ENCODE measurements around the gene EHF. TPM values are rescaled to one million over a fixed set of nuclear protein-coding genes. Genes with fewer than 3 reads are reported as not detected.

The EHF gene
- total and polyA plus RNA-seq, 9 of the 15 experiments (the other 6 are each of a cell fraction or from before 2014, with no cell fraction given): 0.04 to 0.54 (median 0.37) TPM

DNA sequence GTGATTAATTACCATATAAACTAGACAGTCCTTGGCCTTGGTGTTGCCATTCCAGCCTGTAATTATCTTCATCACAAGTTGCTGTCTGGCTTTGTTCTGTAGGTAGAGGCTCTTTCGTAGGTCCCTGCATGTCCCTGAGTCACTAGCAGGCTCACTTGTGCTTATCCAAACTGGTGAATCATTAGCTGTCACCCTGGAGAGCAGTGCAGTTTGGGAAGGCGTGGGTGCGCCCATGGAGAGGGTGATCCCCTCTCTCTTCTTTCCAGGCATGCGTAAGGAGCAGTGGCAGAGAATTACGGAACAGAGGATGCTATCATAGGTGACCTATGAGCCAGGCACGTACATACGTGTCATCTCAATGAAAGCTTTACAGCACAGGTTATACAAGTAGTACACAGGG, 11.0 kb upstream of the EHF start (continued):
- TF ChIP-seq, protein P1, sequence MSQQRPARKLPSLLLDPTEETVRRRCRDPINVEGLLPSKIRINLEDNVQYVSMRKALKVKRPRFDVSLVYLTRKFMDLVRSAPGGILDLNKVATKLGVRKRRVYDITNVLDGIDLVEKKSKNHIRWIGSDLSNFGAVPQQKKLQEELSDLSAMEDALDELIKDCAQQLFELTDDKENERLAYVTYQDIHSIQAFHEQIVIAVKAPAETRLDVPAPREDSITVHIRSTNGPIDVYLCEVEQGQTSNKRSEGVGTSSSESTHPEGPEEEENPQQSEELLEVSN (IDR thresholded peaks at IDR 0.05; ENCODE audit: borderline replicate concordance in 1 of 2, extremely low read depth in 1 of 2, insufficient read depth in 1 of 2, insufficient read length in 1 of 2, low read depth in 1 of 2, low read length in 1 of 2, poor library complexity in 1 of 2, severe bottlenecking in 1 of 2): no peak
- TF ChIP-seq MCM7 (IDR thresholded peaks at IDR 0.05): no peak
- TF ChIP-seq ZNF324 (CRISPR knock-in tag; IDR thresholded peaks at IDR 0.05): no peak
- TF ChIP-seq, protein P2, sequence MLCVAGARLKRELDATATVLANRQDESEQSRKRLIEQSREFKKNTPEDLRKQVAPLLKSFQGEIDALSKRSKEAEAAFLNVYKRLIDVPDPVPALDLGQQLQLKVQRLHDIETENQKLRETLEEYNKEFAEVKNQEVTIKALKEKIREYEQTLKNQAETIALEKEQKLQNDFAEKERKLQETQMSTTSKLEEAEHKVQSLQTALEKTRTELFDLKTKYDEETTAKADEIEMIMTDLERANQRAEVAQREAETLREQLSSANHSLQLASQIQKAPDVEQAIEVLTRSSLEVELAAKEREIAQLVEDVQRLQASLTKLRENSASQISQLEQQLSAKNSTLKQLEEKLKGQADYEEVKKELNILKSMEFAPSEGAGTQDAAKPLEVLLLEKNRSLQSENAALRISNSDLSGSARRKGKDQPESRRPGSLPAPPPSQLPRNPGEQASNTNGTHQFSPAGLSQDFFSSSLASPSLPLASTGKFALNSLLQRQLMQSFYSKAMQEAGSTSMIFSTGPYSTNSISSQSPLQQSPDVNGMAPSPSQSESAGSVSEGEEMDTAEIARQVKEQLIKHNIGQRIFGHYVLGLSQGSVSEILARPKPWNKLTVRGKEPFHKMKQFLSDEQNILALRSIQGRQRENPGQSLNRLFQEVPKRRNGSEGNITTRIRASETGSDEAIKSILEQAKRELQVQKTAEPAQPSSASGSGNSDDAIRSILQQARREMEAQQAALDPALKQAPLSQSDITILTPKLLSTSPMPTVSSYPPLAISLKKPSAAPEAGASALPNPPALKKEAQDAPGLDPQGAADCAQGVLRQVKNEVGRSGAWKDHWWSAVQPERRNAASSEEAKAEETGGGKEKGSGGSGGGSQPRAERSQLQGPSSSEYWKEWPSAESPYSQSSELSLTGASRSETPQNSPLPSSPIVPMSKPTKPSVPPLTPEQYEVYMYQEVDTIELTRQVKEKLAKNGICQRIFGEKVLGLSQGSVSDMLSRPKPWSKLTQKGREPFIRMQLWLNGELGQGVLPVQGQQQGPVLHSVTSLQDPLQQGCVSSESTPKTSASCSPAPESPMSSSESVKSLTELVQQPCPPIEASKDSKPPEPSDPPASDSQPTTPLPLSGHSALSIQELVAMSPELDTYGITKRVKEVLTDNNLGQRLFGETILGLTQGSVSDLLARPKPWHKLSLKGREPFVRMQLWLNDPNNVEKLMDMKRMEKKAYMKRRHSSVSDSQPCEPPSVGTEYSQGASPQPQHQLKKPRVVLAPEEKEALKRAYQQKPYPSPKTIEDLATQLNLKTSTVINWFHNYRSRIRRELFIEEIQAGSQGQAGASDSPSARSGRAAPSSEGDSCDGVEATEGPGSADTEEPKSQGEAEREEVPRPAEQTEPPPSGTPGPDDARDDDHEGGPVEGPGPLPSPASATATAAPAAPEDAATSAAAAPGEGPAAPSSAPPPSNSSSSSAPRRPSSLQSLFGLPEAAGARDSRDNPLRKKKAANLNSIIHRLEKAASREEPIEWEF (CRISPR knock-in tag; IDR thresholded peaks at IDR 0.05): no peak
- TF ChIP-seq, protein P3, sequence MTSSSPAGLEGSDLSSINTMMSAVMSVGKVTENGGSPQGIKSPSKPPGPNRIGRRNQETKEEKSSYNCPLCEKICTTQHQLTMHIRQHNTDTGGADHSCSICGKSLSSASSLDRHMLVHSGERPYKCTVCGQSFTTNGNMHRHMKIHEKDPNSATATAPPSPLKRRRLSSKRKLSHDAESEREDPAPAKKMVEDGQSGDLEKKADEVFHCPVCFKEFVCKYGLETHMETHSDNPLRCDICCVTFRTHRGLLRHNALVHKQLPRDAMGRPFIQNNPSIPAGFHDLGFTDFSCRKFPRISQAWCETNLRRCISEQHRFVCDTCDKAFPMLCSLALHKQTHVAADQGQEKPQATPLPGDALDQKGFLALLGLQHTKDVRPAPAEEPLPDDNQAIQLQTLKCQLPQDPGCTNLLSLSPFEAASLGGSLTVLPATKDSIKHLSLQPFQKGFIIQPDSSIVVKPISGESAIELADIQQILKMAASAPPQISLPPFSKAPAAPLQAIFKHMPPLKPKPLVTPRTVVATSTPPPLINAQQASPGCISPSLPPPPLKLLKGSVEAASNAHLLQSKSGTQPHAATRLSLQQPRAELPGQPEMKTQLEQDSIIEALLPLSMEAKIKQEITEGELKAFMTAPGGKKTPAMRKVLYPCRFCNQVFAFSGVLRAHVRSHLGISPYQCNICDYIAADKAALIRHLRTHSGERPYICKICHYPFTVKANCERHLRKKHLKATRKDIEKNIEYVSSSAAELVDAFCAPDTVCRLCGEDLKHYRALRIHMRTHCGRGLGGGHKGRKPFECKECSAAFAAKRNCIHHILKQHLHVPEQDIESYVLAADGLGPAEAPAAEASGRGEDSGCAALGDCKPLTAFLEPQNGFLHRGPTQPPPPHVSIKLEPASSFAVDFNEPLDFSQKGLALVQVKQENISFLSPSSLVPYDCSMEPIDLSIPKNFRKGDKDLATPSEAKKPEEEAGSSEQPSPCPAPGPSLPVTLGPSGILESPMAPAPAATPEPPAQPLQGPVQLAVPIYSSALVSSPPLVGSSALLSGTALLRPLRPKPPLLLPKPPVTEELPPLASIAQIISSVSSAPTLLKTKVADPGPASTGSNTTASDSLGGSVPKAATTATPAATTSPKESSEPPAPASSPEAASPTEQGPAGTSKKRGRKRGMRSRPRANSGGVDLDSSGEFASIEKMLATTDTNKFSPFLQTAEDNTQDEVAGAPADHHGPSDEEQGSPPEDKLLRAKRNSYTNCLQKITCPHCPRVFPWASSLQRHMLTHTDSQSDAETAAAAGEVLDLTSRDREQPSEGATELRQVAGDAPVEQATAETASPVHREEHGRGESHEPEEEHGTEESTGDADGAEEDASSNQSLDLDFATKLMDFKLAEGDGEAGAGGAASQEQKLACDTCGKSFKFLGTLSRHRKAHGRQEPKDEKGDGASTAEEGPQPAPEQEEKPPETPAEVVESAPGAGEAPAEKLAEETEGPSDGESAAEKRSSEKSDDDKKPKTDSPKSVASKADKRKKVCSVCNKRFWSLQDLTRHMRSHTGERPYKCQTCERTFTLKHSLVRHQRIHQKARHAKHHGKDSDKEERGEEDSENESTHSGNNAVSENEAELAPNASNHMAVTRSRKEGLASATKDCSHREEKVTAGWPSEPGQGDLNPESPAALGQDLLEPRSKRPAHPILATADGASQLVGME (CRISPR knock-in tag; IDR thresholded peaks at IDR 0.05): no peak
- TF ChIP-seq SNIP1 (IDR thresholded peaks at IDR 0.05; ENCODE audit: low read depth): no peak
- no peak for TF ChIP-seq MXI1 (IDR thresholded peaks at IDR 0.05; ENCODE audit: low read depth, low read length)
- TF ChIP-seq SMAD1 (IDR thresholded peaks at IDR 0.05; ENCODE audit: low read depth, low read length, partially characterized antibody): no peak
- TF ChIP-seq RBM25 (IDR thresholded peaks at IDR 0.05; ENCODE audit: low read depth, low read length, severe bottlenecking): no peak
- no peak for TF ChIP-seq FOXA1 (IDR thresholded peaks at IDR 0.05; ENCODE audit: borderline replicate concordance)
- TF ChIP-seq MAFG (tag; conservative IDR thresholded peaks at IDR 0.05): no peak; the same call in 1 of the 2 replicates
- no peak for TF ChIP-seq ZNF124 (CRISPR knock-in tag; IDR thresholded peaks at IDR 0.05)
- TF ChIP-seq HNRNPLL (IDR thresholded peaks at IDR 0.05; ENCODE audit: low read depth, low read length, poor library complexity, severe bottlenecking): no peak
- TF ChIP-seq HDGF (IDR thresholded peaks at IDR 0.05): no peak
- no peak for TF ChIP-seq ZNF212 (CRISPR knock-in tag; IDR thresholded peaks at IDR 0.05)
- TF ChIP-seq FUS (optimal IDR thresholded peaks at IDR 0.05; ENCODE audit: low read depth, low read length): no peak
- no peak for TF ChIP-seq HMG20B (CRISPR knock-in tag; IDR thresholded peaks at IDR 0.05)

Data from K562 (cell line).